OCI-LY3 (cell line): ENCODE data around the gene RGL3.

Source experiments
- CTCF ChIP-seq: fragments of 200-600, 300-600 bp; sonication (generic); IDR thresholded peaks from 2 replicates; pipeline ENCODE4 v1.5.1; 2014; ENCODE audit warnings: antibody characterized with exemption, low read length, low read depth
- EZH2phosphoT487 ChIP-seq: fragments of 200-600 bp; shearing (Covaris generic); IDR thresholded peaks from 2 replicates; pipeline ENCODE4 v1.6.1; 2018; ENCODE audit warnings: antibody characterized with exemption, mixed run types, low read depth

- no peak for TF ChIP-seq CTCF
- TF ChIP-seq EZH2phosphoT487: no peak
Measured at GRCh38 chr19:11450570-11451326, 31.6 kb upstream of the RGL3 start.
